ENCODE measurements around the gene PAPOLG.
"Not testable (repeated sequence)": the region's sequence is repeated elsewhere in the genome, so short reads cannot be mapped to it uniquely, and the experiment has no call there.

Gene PAPOLG

DNA sequence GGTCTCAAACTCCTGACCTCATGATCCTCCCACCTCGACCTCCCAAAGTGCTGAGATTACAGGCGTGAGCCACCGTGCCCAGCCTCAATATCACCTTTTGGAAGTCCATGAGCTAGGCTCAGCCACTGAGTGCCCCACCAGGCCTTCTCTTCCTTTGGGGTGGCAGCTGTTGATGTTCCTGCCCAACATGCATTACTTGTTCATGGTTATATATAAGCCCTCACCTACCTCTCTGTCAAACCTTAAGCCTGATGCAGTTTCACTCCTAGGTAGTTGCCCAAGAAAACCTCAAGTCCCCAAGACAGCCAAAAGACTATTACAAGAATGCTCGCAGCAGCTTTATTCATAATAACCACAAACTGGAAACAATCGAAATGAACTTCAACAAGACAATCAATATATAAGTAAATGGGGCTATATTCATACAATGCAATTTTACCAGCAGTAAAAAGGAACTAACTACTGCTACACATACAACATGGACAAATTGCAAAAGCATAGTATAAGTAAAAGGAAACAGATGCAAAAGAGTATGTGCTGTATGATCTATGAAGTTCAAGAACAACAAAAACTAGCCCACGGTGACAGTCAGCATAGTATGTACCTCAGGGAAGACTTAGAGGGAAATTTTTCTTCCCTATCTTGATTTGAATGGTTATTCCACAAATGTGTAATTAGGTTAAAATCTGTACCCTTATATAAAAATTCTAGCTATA lies 65.7 kb downstream of the PAPOLG start:
- TF ChIP-seq, protein P1, sequence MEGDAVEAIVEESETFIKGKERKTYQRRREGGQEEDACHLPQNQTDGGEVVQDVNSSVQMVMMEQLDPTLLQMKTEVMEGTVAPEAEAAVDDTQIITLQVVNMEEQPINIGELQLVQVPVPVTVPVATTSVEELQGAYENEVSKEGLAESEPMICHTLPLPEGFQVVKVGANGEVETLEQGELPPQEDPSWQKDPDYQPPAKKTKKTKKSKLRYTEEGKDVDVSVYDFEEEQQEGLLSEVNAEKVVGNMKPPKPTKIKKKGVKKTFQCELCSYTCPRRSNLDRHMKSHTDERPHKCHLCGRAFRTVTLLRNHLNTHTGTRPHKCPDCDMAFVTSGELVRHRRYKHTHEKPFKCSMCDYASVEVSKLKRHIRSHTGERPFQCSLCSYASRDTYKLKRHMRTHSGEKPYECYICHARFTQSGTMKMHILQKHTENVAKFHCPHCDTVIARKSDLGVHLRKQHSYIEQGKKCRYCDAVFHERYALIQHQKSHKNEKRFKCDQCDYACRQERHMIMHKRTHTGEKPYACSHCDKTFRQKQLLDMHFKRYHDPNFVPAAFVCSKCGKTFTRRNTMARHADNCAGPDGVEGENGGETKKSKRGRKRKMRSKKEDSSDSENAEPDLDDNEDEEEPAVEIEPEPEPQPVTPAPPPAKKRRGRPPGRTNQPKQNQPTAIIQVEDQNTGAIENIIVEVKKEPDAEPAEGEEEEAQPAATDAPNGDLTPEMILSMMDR (IDR thresholded peaks at IDR 0.05) = no peak
- no peak for DNase-seq
- Mint-ChIP-seq H3K27me3 (ENCODE audit: low read depth, poor library complexity) (peaks cover 19% of the 10 kb centered on the region), H3K9me3 (no peaks in the 10 kb centered on the region), H3K4me3 (no peak overlapping the region), H3K36me3 (ENCODE audit: low read depth) (no peaks in the 10 kb centered on the region), H3K4me1 (no peaks in the 10 kb centered on the region), H3K27ac (no peak overlapping the region)

DNA sequence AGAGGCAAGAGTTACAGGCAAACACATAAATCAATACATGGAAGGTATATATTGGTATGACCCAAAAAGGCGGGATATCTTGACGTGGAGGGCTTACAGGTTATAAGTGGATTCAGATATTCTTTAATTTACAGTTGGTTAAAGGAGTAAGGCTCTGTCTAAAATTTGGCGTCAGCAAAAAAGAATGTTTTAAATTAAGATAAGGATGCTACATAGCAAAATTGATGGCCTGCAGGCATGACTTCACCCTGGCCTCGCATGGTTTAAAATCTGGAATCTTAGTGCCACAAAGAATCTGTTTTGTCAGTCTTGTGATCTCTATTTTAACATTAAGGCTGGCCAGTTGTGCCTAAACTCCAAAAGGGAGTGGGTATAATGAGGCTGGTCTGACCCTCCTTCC lies 66.9 kb downstream of the PAPOLG start:
- H3K4me3 Mint-ChIP-seq = no peak overlapping the region
- H3K4me1 Mint-ChIP-seq = no peaks in the 10 kb centered on the region
- H3K36me3 Mint-ChIP-seq (ENCODE audit: low read depth) = no peaks in the 10 kb centered on the region
- TF ChIP-seq, protein P1 (IDR thresholded peaks at IDR 0.05) = no peak
- H3K27me3 Mint-ChIP-seq (ENCODE audit: low read depth, poor library complexity) = peaks cover 22% of the 10 kb centered on the region
- DNase-seq = no peak
- no peak overlapping the region for H3K27ac Mint-ChIP-seq
- H3K9me3 Mint-ChIP-seq = no peaks in the 10 kb centered on the region

DNA sequence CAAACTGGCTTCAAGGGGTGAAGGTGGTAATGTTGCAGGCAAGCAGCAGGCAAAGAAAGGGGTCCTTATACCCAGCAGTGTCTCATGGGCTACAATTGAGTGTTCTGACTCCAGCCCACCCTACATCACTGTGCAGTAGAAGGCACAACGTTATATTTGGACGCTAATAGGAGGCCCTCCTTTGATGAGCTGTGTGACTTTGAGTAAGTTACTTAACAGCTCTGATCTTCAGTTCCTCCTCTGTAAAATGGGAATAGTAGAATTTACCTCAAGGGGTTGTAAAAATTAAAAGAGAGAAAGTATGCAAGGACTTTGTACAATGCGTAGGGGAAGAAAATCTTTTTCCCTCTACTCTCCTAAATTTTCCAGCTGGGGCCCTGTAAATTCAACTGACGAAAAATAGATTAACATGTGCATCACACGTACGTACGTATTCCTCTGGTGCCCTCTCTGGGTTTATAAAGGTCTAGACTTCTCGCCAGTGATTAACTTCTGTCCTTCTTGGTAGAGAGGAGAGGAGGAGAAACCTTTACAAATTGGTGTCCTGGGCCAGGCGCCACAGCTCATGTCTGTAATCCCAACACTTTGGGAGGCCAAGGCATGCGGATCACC lies 67.7 kb downstream of the PAPOLG start:
- Mint-ChIP-seq H3K36me3 (ENCODE audit: low read depth) (no peaks in the 10 kb centered on the region), H3K27me3 (ENCODE audit: low read depth, poor library complexity) (peaks cover 16% of the 10 kb centered on the region), H3K27ac (no peak overlapping the region), H3K4me1 (no peaks in the 10 kb centered on the region), H3K4me3 (no peak overlapping the region), H3K9me3 (no peaks in the 10 kb centered on the region)
- DNase-seq = no peak
- TF ChIP-seq, protein P1 (IDR thresholded peaks at IDR 0.05) = no peak

DNA sequence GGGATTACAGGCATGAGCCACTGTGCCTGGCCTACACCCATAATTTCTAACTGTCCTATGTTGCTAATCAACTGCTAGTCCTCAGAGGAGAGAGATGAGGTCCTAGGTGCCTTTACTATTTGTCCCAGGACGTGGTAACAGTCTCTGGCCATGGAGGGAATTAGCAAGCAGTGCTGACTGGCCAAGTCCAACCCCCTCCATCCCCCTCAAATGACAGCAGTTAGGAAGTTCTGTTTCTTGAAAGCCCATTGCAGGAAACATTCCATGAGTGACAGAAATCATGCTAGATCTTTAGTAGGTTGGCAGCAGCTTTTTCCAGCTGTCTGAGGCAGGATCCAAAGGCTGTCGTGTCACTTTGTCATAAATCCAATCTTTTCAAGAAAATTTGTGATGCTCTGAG lies 69.6 kb downstream of the PAPOLG start:
- DNase-seq = no peak
- no peaks in the 10 kb centered on the region for H3K9me3 Mint-ChIP-seq
- H3K36me3 Mint-ChIP-seq (ENCODE audit: low read depth) = no peaks in the 10 kb centered on the region
- no peak overlapping the region for H3K27ac Mint-ChIP-seq
- H3K27me3 Mint-ChIP-seq (ENCODE audit: low read depth, poor library complexity) = peaks cover 20% of the 10 kb centered on the region
- no peak overlapping the region for H3K4me3 Mint-ChIP-seq
- H3K4me1 Mint-ChIP-seq = no peaks in the 10 kb centered on the region
- TF ChIP-seq, protein P1 (IDR thresholded peaks at IDR 0.05) = no peak

DNA sequence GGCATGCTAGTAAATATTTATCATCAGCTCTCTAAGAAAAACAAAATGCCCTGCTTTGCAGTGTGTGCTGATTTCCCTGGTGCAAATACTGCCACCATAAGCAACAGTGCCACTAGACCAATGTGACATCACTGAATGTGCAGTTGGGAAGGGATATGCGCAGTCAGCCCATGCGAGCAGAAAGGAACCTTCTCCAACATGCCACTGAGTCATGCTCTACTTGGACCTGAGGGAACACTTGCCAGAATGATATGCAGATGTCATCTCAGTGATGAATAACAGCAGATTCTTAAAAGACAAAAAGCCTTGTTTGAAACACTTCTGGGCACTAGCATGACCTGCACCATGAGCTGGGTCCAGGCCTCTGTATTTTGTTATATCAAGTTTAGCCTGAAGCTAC lies 70.0 kb downstream of the PAPOLG start:
- H3K27ac Mint-ChIP-seq = no peak overlapping the region
- no peaks in the 10 kb centered on the region for H3K36me3 Mint-ChIP-seq (ENCODE audit: low read depth)
- no peaks in the 10 kb centered on the region for H3K9me3 Mint-ChIP-seq
- peaks cover 20% of the 10 kb centered on the region for H3K27me3 Mint-ChIP-seq (ENCODE audit: low read depth, poor library complexity)
- TF ChIP-seq, protein P1 (IDR thresholded peaks at IDR 0.05) = no peak
- no peak overlapping the region for H3K4me3 Mint-ChIP-seq
- H3K4me1 Mint-ChIP-seq = no peaks in the 10 kb centered on the region
- no peak for DNase-seq

DNA sequence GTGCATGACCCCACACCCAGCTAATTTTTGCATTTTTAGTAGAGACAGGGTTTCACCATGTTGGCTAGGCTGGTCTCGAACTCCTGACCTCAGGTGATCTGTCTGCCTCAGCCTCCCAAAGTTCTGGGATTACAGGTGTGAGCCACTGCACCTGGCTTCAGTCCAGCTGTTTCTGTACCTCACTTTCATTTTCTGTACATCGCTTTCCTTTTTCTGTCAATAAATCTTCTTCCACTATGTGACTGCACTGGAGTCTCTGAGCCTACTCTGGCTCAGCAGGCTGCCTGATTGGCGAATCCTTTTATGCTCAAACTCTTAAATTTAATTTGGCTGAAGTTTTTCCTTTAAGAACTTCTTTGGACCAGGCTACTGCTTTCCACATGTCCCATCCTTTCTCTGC lies 70.8 kb downstream of the PAPOLG start:
- H3K4me3 Mint-ChIP-seq; H3K27ac Mint-ChIP-seq; DNase-seq; H3K4me1 Mint-ChIP-seq; H3K9me3 Mint-ChIP-seq; H3K36me3 Mint-ChIP-seq (ENCODE audit: low read depth): not testable (repeated sequence)
- H3K27me3 Mint-ChIP-seq (ENCODE audit: low read depth, poor library complexity) = peaks cover 20% of the 10 kb centered on the region

Data from nephron progenitor cell (in vitro differentiated cells).